ENCODE measurements around the gene USP27X. TPM values are rescaled to one million over a fixed set of nuclear protein-coding genes. Genes with fewer than 3 reads are reported as not detected.
A peak's percentile ranks its signal among the peaks of the same experiment; 100 is the strongest.

The USP27X gene
- total RNA-seq, 1 donor: 2.8 TPM

DNA sequence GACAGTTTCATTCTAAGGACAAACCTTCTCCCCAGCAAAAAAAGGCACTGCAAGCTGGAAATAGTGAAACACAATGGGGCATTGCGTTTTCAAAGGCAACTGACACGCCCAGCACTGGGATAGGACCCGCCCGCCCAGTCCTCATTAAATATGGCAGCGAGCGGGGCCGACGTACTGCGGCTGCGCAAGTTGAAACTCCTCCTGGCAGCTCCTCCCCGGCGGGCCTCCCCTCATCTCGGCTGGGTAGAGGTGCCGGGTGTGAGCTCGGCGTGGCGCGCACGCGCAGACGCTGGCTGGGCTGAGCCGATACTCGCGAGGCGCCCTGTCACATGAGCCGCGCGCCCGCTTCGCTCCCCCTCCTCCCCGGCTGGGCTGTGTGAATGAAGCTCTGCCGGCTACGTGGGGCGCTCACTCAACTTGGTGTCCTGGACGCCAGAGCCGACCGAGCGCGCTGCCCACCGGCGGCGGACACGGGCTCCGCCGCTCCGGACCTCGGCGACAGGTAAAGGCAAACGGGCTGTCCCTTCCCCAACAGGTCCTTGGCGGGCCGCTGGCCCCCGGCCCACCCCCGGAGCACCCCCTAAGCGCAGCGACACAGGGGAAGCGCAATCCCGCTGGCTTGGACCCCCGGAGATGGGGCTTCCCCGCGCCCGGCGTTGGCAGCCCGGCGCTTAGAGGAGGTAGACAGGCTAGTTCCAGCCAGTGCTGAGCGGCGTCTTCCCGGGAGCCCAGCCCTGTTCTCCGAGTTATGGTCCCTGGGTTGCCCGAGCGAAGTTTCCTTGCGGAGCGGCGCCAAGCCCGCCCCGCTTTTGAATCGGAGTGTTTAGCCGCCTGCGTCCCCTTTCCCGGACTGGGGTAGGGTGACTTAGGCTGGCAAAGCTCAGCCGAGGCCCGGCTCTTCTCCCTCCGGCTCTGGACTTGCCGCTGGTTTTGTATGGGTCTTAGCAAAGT, 43.3 kb downstream of the USP27X start, which contains the start of gene CLCN5:
Gene CLCN5 (plus strand): TSS at position 306 of the 951 bp plus-strand sequence. CDS start 2,703 bp downstream, outside the sequence.
- H3K4me3 ChIP-seq (ENCODE audit: low read depth, low read length): peak within 1 kb of the TSS; percentile 72
- peak; percentile 93 for DNase-seq (ENCODE audit: low read depth)
- TF ChIP-seq, protein P1, sequence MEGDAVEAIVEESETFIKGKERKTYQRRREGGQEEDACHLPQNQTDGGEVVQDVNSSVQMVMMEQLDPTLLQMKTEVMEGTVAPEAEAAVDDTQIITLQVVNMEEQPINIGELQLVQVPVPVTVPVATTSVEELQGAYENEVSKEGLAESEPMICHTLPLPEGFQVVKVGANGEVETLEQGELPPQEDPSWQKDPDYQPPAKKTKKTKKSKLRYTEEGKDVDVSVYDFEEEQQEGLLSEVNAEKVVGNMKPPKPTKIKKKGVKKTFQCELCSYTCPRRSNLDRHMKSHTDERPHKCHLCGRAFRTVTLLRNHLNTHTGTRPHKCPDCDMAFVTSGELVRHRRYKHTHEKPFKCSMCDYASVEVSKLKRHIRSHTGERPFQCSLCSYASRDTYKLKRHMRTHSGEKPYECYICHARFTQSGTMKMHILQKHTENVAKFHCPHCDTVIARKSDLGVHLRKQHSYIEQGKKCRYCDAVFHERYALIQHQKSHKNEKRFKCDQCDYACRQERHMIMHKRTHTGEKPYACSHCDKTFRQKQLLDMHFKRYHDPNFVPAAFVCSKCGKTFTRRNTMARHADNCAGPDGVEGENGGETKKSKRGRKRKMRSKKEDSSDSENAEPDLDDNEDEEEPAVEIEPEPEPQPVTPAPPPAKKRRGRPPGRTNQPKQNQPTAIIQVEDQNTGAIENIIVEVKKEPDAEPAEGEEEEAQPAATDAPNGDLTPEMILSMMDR (IDR thresholded peaks at IDR 0.05; ENCODE audit: insufficient read depth, low read length): no peak

DNA sequence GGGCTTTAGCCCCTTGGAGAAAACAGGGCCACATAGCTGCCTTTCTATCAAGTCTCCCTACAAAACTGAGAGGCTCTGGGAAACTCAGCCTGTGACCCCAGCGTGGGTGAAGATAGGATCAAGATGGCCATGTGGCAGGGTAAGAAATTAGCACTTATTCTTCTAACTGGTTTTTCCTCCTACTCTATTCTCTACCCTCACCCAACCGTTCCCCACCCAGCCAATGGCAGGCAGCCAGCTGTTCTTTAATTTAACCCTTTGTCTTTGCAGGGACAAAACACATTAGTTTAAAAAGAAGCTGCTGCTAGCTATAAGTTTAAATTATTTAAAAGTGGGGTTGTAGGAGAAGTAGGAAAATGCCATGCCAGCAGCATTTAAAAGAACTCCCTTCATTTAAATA, 45.9 kb downstream of the USP27X start:
- H3K4me3 ChIP-seq (ENCODE audit: low read depth, low read length): peak overlapping the region; percentile 7
- TF ChIP-seq, protein P1 (IDR thresholded peaks at IDR 0.05; ENCODE audit: insufficient read depth, low read length): no peak
- DNase-seq (ENCODE audit: low read depth): no peak

DNA sequence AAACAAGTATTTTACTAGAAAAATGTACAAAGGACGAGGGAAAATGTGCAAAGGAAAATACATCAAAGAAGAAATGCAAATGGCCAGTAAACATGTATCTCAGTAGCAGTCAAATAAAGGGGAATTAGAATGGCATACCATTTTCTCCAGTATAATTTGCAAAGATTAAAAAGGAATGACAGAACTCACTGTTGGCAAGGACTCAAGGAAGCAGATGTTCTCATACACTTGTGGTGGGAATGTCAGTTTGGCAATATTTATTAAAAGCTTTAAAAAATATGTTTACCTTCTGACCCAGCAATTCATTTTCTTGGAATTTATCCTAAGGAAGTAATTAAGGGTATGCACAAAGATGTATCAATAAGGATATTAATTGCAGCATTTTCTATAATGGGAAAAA, 50.8 kb downstream of the USP27X start:
- TF ChIP-seq, protein P1 (IDR thresholded peaks at IDR 0.05; ENCODE audit: insufficient read depth, low read length): no peak
- peak; percentile 33 for DNase-seq (ENCODE audit: low read depth)
- no peak overlapping the region for H3K4me3 ChIP-seq (ENCODE audit: low read depth, low read length)

Other genes with a start within 250 kb of the USP27X start
- not detected in 2 replicates for gene PAGE1, start 183.5 kb upstream of the USP27X start, total RNA-seq (ENCODE audit: low replicate concordance)
- not detected in 2 replicates for gene PAGE4, start 50.2 kb upstream of the USP27X start, total RNA-seq (ENCODE audit: low replicate concordance)
- 10.5 and 13.5 TPM in 2 replicates for gene CLCN5, start 43.1 kb downstream of the USP27X start, total RNA-seq (ENCODE audit: low replicate concordance)